Coronary artery (tissue), 2 donors: ENCODE results near the gene DRAM1.

Experiments
- DNase-seq: peaks from one replicate; pipeline ENCODE4 v3.0.0-alpha.2; 2017; ENCODE audit warnings: low spot score
- H3K27ac ChIP-seq, 2 donors: fragments of 200-600 bp; sonication (generic); one replicate each; pipeline ENCODE4 v1.5.1; 2016 to 2019
- H3K4me3 ChIP-seq: fragments of 200-600 bp; sonication (generic); 2 replicates; pipeline ENCODE4 v1.5.1; 2016; ENCODE audit warnings: mild to moderate bottlenecking, moderate library complexity
- TF ChIP-seq, protein P1 (sequence below): fragments of 200-600 bp; sonication (generic); IDR thresholded peaks from one replicate; pipeline ENCODE4 v1.5.1; 2019; ENCODE audit warnings: antibody characterized with exemption

DRAM1 gene, protein sequence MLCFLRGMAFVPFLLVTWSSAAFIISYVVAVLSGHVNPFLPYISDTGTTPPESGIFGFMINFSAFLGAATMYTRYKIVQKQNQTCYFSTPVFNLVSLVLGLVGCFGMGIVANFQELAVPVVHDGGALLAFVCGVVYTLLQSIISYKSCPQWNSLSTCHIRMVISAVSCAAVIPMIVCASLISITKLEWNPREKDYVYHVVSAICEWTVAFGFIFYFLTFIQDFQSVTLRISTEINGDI

DNA sequence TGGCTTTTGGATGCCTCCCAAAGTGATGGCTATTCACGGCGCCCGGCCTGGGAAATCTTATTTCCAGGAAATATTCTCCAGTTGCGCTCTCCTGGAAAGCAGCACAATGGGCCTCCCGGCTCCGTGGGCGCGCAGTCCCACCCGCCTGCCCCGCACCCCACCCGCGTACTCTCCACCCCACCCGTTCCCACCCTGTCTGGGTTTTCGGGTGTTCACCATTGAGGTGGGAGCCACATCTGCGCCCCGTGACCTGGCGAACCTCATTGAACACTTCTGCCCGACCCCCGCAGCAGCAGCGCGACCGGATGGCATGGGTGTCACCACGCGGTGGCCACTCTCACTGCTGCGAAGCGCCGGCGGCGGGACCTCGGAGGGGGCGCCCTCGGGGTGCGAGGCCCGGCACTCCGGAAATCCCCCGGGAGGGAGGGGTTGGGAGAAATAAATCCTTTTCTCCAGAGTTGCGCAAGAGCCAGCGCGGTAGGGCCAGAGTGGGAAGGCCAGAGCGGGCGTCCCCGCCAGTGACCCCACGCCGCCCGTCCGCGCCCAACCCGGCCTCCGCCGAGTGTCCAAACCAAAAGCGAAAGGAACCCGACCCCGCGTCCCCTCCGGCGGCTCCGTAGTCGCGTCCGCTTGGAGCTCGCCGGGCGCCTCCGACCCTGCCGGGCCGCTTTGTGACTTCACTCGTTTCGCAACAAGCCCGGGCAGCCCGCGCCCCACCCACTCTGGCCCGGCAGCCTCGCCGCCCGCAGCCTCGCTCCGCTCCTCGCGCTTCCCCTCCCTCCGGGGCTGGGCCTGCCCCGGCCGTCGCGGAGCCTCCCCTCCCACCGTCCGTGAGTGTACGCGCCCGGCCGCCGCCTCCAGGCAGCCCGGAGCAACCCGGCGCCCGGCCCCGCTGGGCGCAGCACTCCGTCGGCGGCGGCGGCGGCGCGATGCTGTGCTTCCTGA is at the start of gene DRAM1:
TSS of gene DRAM1 (plus strand) at position 720 of the 945 bp plus-strand sequence. CDS start at position 930, 210 bp downstream.
- peak within 1 kb of the TSS; percentile 86 to 96 for H3K27ac ChIP-seq
- TF ChIP-seq, protein P1, sequence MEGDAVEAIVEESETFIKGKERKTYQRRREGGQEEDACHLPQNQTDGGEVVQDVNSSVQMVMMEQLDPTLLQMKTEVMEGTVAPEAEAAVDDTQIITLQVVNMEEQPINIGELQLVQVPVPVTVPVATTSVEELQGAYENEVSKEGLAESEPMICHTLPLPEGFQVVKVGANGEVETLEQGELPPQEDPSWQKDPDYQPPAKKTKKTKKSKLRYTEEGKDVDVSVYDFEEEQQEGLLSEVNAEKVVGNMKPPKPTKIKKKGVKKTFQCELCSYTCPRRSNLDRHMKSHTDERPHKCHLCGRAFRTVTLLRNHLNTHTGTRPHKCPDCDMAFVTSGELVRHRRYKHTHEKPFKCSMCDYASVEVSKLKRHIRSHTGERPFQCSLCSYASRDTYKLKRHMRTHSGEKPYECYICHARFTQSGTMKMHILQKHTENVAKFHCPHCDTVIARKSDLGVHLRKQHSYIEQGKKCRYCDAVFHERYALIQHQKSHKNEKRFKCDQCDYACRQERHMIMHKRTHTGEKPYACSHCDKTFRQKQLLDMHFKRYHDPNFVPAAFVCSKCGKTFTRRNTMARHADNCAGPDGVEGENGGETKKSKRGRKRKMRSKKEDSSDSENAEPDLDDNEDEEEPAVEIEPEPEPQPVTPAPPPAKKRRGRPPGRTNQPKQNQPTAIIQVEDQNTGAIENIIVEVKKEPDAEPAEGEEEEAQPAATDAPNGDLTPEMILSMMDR = no peak
- H3K4me3 ChIP-seq = peak within 1 kb of the TSS; percentile 84
- peak; percentile 93 for DNase-seq

GRCh38 chr12:101828463-101829196 is 48.8 kb upstream of the DRAM1 start:
- Histone ChIP-seq H3K4me3 (no peak overlapping the region), H3K27ac (no peak overlapping the region)
- no peak for DNase-seq
- TF ChIP-seq, protein P1 = no peak

- peak overlapping the region; percentile 60 to 82 for H3K27ac ChIP-seq
These were observed 47.6 kb upstream of the DRAM1 start for GRCh38 chr12:101829639-101830366.

DNA sequence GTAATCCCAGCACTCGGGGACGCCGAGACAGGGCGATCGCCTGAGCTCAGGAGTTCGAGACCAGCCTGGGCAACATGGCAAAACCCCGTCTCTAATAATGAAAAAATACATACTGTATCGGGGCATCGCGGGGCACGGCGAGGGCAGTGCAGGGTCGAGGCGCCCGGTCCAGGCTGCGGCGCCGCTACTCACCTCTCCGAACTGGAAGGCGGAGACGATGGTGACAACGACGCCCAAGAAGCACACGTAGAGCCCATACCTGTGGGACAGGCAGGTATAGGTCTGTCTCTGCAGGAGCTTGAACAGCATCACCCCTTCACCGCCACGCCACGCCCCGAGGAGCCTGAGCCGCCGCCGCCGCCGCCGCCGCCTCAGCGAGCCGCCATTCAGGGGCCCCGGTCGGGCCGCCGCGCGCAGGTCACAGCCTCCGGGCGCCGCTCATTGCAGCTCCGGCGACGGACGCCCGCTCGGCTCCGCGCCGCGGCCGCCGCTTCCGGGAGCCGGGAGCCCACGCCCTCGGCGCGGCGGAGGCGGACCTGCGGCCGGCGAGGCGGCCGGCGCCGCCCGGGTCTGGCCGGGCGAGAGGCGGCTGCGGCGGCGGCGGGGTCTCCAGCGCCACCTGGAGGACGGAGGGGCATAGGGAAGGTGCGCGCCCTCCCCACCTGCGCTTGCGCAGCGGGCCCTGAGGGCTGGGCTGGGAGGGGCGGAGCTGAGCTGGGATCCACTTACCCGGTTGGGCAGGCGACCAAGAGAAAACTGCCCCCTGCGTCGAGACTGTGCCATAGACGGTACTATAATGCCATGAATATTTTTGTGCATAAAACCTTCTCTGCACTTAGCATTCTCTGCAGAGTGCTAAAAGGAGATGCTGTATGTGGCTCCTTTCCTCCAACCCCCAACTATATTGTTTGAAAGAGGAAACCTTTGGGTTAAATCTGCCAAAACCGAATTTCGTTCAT is 46.7 kb upstream of the DRAM1 start, which contains the start of gene GNPTAB:
TSS of gene GNPTAB (minus strand) at position 593 of the 959 bp plus-strand sequence. CDS start at position 309, 284 bp downstream.
- Histone ChIP-seq H3K4me3 (peak within 1 kb of the TSS; percentile 89), H3K27ac (peak within 1 kb of the TSS; percentile 60 to 82)
- DNase-seq = peak; percentile 93
- TF ChIP-seq, protein P1 = peak; percentile 61

More at GRCh38 chr12:101829639-101830366, 47.6 kb upstream of the DRAM1 start:
- TF ChIP-seq, protein P1 = no peak
- DNase-seq = no peak
- H3K4me3 ChIP-seq = peak overlapping the region; percentile 89

- TF ChIP-seq, protein P1 = no peak
- Histone ChIP-seq H3K27ac (no peak overlapping the region), H3K4me3 (no peak overlapping the region)
- DNase-seq = no peak
These were observed 45.4 kb upstream of the DRAM1 start for GRCh38 chr12:101832030-101832429.
